GM18502 (cell line): Measurements from ENCODE around the gene GATA6.

ENCODE experiments used
- ATAC-seq: cut with Tn5 transposase; IDR thresholded peaks from one replicate; pipeline ENCODE4 v1.9.1; 2021; ENCODE audit warnings: mild to moderate bottlenecking; ENCODE audit not compliant: unreplicated experiment, poor library complexity

The GATA6 gene

GRCh38 chr18:22165603-22166068 is 3.8 kb upstream of the GATA6 start:
- ATAC-seq, result no peak

DNA sequence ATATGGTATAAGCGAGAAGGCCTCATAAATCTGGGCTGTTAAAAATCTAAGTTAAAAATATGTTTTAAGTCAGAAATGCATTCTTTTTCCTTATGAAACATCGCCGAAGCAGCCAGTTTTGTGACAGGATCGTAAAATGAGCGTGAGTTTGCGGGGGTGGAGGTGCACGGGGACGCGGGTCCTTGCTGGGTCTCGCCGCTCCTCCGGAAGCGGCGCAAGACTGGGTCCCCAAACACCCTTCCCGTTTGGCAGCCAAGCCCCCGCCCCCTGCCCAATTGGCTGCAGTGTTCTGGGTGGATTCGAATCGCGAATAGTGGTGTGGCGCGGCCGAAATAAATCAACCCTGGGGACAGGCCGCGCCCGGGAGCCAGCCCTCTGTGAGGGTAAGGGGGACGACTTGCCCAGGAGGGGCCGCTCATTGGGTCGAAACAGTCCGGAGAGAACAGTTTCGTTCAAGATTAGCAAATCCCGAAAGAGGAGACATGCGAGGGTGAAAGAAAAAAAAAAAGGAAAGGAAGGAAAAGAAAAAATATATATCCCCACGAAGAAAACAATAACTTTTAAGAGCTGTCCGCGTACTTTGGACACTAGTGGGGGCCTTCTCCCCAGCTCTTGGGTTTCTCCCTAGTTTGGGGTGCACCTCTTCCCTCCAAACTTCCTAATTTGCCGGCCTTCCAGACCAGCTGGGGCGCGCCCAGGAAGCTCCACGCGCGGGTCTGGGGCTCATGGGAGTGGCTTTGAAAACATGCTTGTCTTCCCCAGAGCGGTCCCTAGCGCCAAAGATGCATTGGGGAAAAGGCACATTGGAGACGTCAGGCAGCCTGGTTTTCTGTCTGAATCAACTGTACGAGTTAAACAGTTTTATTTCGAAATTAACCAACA is 3.1 kb upstream of the GATA6 start:
- ATAC-seq, result no peak

DNA sequence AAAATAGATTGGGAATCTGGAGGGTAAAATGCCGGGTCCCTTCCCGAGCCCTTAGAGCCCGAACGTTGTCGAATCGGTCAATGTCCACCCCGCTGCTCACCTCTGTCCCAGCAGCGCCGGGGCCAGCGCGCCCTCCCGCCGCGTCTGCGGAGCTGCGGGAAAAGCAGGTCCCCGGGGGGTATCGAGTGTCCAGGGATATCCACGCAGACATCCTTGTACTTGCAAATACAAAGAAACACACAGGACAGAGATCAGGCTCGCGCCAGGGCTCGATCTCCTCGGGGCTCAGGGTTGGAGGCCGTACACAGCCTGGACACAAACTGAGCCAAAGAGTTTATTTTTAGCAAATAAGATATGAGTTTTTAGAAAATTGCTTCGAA is 2.3 kb upstream of the GATA6 start:
- no peak for ATAC-seq

DNA sequence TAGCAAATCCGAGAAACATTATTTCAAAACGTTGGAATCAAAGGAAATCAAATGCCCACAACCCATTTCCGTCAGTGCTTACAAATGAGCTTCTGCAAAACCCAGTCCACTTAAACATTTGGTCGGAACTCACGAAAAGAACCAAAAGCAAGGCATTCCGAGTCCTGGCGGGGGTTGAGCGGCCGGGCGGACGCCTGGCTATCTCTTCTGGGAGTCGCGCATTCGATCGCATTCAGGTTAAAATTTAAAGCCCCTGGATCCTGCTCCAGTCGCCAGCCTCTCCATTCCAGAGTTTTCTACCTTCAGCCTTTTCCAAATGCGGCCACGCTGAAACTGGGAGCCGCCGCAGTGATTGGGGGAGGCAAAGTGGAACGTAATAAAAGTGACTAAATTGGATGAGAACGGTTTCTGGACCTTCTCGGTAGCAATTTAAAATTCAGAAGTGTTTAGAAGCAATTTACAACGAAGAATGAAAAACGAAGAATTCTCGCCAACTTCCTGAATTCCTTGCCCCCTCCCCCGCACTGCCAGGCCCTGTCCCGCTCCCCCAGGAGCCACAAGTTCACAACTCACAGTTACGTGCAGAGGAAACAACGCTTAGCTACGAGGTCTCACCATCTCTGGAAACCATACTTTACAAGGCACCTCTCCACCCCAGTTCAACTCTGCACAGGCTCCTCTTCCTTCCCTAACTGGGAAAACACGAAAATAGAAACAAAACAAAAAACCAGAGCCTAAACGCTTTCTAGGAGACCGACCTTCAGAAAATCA is 1.7 kb upstream of the GATA6 start:
- no peak for ATAC-seq

GRCh38 chr18:22168360-22168921 is 948 bp upstream of the GATA6 start:
- ATAC-seq, result no peak

GRCh38 chr18:22169889-22170420 is 566 bp downstream of the GATA6 start:
- peak; percentile 43 for ATAC-seq

DNA sequence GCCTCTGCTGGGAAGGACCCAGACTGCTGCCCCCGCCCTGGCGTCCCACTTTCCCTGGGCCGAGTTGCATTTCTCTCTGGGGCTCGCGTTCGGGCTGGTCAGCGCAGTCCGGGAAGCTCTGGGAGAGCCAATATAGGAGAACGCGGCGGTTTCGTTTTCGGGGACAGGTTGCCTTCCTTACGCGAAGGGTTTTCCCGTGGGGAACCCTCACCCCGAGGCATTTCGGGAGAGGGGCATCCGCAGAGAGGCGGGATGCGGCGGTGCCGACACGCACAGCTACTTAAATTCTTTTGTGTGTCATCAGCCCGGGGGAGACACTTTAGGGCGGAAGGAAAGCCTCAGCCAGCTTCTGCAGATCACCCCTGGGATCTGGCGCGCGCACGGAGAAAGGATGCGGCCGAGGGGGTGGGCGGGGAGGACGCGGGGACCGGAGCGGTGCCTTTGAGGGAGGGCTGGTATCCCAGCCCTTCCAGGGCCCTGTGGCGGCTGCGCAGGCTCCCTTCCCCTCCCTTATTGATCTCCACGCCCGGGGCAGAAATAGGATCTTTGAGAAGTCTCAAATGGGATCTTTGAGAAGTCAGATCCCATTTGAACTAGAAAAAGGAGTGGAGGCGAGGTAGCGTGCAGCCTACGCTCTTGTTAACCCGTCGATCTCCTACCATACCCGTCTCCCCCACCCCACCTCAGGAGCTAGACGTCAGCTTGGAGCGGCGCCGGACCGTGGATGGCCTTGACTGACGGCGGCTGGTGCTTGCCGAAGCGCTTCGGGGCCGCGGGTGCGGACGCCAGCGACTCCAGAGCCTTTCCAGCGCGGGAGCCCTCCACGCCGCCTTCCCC is 1.2 kb downstream of the GATA6 start:
- no peak for ATAC-seq

GRCh38 chr18:22171258-22172119 is 2.1 kb downstream of the GATA6 start:
- no peak for ATAC-seq

GRCh38 chr18:22172120-22172582 is 2.8 kb downstream of the GATA6 start:
- ATAC-seq, result no peak

DNA sequence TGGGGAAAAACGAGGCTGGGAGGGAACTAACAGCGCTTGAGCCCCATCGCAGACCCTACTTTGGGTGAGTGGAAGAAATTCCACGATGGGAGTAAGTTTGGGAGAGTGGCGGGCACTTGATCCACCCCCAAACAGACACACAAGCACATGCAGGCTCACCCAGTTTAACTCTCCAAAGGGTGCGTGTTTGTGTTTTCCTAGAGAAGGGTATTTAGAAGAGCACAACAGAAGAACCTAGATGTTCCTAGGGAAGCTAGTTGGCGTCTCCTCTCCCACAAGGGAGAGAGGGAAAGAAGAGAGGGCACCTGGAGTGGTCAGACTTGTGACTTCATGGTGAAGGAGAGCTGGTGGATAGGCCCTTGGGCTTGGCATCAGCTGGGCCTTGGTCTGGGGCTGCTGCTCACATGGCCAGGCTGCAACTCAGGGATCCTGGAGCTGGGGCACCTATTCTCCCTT is 3.2 kb downstream of the GATA6 start:
- ATAC-seq, result no peak

DNA sequence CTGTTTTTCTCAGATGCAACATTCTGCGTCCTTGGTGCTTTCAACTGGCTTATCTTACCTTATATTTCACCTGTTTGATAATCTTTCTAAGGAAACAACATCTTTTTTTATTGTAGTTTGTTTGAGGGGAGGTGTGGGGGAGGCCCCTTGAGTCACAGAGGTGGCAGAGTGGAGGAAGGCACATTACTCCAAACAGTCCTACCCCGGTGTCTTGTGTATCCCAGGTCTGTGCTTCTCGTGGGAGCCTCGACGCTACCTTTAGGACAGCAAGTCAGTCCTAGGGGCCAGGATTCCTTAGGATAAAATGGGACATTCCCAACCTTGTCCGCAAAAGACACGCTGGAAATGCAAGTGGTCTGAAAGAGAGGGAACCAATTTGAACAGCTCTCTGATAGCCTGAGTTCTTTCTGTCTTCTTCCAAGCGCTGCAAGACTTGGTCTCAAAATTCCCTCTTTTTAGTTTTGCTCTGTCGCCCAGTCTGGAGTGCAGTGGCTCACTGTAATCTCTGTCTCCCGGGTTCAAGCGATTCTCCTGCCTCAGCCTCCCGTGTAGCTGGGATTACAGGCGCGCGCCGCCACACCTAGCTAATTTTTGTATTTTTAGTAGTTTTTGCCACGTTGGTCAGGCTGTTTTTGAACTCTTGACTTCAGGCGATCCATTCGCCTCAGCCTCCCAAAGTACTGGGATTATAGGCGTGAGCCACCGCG is 4.0 kb downstream of the GATA6 start:
- no peak for ATAC-seq

GRCh38 chr18:22173928-22174301 is 4.5 kb downstream of the GATA6 start:
- no peak for ATAC-seq

GRCh38 chr18:22174341-22175145 is 5.2 kb downstream of the GATA6 start:
- no peak for ATAC-seq

GRCh38 chr18:22175346-22175745 is 6.0 kb downstream of the GATA6 start:
- ATAC-seq, result no peak

DNA sequence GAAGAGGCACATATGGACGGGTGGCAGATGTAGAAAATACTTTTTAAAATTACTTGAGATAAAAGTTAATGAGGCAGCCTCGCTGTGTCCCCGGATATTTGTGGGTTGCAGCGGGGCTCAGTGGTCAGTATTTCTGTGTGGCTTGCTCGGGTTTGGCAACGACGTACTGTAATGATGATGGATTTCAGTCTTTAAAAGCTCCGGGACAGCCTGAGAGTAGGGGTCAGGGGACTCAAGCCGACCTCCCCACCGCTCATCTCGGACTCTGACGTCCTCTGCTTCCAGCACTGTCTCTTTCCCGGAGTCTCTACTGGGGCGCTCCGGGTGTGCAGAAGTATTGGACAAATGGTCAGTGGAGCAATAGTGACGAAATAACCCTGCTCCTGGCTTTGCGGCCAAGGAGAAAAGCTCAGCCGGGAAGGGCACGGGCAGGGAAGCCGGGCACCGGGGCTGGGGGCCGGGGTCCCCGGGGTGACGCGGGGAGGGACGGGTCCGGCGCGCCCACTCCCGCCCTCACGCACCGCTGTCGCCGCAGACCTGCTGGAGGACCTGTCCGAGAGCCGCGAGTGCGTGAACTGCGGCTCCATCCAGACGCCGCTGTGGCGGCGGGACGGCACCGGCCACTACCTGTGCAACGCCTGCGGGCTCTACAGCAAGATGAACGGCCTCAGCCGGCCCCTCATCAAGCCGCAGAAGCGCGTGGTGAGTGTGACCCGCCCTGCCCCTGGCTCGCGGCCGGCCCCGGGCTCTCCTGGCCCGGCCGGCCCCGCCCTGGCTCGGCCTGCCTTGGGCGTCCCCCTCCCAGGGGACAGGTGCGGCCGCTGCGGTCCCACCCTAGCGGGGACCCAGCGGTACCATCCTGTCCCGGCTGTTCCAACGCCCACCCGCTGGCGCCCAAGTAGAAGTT is 7.3 kb downstream of the GATA6 start:
- no peak for ATAC-seq

- no peak for ATAC-seq
Measured at GRCh38 chr18:22177327-22177871, 8.0 kb downstream of the GATA6 start.
